Measurements from ENCODE around the gene CACNA1S.

- TF ChIP-seq CTCF (conservative IDR thresholded peaks at IDR 0.05; ENCODE audit: low read depth, low read length) (no peak), EZH2 (IDR thresholded peaks at IDR 0.05; ENCODE audit: borderline replicate concordance, low read depth, low read length, poor library complexity, severe bottlenecking) (no peak)
Measured at GRCh38 chr1:200999667-201000066, 112.6 kb downstream of the CACNA1S start.

Data from A673 (cell line).